HG03095 (cell line): ENCODE data around the gene TBCB.
"Not testable (repeated sequence)": the region's sequence is repeated elsewhere in the genome, so short reads cannot be mapped to it uniquely, and the experiment has no call there.

Source experiments
- ATAC-seq: cut with Tn5 transposase; IDR thresholded peaks from one replicate; pipeline ENCODE4 v1.9.1; 2021; ENCODE audit warnings: moderate library complexity; ENCODE audit not compliant: unreplicated experiment

The TBCB gene, protein sequence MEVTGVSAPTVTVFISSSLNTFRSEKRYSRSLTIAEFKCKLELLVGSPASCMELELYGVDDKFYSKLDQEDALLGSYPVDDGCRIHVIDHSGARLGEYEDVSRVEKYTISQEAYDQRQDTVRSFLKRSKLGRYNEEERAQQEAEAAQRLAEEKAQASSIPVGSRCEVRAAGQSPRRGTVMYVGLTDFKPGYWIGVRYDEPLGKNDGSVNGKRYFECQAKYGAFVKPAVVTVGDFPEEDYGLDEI

DNA sequence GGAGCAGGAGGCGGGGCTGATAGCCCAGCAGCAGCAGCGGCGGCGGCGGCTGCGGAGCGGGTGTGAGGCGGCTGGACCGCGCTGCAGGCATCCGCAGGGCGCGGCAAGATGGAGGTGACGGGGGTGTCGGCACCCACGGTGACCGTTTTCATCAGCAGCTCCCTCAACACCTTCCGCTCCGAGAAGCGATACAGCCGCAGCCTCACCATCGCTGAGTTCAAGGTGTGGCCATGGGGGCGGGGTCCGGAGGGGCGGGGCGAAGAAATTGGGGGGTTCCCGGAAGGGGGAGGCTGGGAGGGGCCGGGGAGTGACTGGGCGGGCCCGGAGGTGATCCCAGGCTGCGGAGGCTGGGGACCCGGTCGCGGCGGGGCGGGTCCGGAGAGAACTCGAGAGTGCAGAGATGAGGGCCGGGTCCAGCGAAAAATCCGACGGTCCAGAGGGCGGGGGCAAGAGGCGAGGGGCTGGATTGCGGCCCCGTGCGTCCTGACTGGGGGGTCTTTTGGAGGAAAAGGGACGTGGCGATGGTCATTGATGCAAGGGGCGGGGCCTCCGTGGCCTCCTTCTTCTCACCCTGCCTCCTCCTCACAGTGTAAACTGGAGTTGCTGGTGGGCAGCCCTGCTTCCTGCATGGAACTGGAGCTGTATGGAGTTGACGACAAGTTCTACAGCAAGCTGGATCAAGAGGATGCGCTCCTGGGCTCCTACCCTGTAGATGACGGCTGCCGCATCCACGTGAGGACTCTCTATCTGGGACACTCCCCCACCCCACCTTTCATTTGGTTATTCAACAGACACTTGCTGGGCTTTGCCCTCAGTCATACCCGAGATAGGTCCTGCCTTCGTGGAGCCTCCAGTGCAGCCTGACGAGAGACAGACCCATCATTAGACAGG, at the start of gene TBCB:
Gene TBCB, plus strand, starts transcription at position 16 of the 891 bp plus-strand sequence. Its CDS starts 93 bp downstream, at position 109.
- peak; percentile 25 for ATAC-seq

DNA sequence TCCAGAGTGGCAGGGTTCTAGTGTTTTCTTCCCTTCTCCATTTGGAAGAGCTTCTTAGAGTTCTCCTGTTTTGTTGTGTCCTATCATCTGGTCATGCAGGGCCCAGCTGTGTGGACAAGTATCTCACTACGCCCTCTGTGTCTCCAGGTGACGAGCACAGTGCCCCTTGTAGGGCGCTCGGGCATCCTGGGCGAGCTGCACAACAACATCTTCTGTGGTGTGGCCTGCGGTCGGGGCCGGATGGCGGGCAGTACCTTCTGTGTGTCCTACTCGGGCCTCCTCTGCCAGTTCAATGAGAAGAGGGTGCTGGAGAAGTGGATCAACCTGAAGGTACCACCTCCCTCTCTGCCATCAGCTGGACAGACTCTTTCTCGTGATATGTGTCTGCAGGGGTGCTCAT, 47.6 kb upstream of the TBCB start:
- ATAC-seq: no peak

DNA sequence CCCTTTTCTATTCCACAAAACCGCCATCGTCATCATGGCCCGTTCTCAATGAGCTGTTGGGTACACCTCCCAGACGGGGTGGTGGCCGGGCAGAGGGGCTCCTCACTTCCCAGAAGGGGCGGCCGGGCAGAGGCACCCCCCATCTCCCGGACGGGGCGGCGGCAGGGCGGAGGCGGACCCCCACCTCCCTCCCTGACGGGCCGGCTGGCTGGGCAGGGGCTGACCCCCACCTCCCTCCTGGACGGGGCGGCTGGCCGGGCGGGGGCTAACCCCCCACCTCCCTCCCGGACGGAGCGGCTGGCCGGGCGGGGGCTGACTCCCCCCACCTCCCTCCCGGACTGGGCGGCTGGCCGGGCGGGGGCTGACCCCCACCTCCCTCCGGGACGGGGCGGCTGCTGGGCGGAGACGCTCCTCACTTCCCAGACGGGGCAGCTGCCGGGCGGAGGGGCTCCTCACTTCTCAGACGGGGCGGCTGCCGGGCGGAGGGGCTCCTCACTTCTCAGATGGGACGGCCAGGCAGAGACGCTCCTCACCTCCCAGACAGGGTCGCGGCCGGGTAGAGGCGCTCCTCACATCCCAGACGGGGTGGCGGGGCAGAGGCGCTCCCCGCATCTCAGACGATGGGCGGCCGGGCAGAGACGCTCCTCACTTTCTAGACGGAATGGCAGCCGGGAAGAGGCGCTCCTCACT, 46.3 kb upstream of the TBCB start:
- ATAC-seq: not testable (repeated sequence)

DNA sequence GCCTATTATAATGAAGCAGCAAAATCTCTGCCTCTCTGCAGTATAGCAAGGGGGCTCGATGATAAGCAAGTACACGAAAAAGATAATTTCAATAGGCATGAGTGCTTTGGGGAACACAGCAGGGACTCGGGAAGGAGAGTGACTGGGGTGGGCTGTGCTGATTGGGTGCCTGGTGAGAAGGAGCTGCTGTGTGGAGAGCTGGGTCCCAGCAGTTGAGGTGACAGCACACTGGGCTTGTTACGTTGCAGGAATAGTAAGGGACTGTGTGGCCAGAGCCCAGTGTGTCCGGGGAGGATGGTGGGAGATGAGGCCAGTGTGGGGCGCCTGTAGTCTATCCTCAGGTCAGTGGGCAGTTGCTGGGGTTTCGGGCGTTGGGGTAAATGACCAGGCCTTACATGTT, 43.2 kb upstream of the TBCB start:
- ATAC-seq: no peak

GRCh38 chr19:36073121-36073876, 42.0 kb upstream of the TBCB start:
- no peak for ATAC-seq

GRCh38 chr19:36079389-36079945, 35.8 kb upstream of the TBCB start:
- no peak for ATAC-seq

GRCh38 chr19:36081385-36081784, 33.9 kb upstream of the TBCB start:
- ATAC-seq: no peak

GRCh38 chr19:36081894-36082293, 33.4 kb upstream of the TBCB start:
- no peak for ATAC-seq

DNA sequence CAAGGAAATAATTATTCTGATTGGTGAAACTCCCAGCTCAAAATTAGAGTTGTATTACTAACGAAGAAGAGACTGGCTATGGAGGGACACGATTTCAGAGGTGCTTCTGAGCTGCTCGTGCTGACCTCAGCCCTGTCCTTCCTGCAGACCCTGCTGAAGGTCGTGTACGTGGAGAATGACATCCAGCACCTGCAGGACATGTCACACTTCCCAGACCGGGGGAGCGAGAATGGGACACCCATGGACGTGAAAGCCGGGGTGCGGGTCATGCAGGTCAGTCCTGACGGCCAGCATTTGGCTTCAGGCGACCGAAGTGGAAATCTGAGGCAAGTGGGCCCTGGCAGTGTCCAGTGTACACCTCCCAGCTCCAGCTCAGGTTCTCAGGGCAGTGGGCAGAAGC, 32.4 kb upstream of the TBCB start:
- ATAC-seq: no peak

DNA sequence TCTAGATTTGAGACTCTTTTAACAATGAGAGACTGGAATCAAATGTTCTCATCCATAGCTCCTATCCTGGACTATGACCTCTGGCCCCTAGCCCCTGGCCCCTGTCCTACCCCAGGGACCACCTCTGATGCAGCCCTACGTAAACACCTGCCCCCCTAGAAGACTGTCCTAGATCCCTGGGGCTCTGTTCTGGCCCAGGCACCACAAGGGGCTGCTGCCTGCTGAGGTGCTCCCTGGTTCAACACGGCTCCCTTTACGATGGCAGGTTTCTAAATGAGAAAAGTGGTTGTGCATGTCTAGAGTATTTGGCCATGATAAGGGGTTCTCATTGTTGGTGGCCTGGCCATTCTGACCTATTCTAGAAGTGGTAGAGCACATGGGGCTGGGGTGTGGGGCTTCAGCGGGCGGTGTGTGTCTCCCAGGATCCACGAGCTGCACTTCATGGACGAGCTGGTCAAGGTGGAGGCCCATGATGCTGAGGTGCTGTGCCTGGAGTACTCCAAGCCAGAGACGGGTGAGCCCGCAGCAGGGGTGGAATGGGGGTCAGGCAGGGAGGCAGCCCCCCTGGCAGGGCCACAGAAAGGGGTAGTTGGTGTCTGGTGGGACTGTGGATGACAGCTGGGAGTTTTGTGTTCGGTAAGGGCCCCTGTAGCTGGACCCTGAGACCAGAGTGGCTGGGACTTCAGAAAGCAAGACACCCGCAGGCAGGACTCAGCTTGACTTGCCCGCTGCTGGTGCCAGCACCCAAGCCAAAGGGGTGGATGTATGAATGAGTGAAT, 30.8 kb upstream of the TBCB start:
- ATAC-seq: no peak

DNA sequence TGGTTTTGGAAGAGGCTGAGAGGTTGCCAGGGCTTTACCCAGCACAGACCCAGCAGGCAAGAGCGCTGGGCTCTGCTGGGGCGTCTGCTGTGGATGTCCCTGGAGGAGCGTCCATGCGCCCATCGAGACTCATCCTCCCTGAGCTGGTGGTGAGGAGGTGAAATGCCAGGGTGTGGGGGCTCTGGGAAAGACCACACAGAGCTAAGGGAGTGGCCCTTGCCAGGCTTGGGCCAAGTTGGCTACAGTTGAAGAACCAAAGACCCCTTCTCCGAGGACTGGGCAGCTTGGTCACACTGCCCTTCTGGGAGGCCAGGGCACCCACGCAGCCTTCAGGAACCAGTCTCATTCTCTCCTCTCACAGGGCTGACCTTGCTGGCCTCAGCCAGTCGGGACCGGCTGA, 28.9 kb upstream of the TBCB start:
- no peak for ATAC-seq

DNA sequence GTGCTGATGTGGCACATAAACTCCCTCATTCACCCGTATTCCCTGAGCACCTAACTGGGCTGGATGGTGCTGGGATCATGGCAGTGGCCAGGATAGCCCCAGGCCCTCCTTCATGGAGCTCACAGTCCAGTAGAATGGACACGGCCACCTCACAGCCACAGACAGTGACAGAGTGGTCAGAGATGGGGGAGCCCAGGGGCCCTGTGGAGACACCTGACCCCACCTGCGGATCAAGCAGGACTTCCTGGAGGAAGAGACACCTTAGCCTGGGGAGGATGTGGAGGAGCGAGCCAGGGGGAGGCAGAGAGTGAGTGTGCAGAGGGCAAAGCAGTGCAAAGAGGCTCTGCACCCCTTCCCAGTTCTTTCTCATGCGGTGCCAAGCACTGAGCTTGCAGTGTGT, 25.4 kb upstream of the TBCB start:
- no peak for ATAC-seq

DNA sequence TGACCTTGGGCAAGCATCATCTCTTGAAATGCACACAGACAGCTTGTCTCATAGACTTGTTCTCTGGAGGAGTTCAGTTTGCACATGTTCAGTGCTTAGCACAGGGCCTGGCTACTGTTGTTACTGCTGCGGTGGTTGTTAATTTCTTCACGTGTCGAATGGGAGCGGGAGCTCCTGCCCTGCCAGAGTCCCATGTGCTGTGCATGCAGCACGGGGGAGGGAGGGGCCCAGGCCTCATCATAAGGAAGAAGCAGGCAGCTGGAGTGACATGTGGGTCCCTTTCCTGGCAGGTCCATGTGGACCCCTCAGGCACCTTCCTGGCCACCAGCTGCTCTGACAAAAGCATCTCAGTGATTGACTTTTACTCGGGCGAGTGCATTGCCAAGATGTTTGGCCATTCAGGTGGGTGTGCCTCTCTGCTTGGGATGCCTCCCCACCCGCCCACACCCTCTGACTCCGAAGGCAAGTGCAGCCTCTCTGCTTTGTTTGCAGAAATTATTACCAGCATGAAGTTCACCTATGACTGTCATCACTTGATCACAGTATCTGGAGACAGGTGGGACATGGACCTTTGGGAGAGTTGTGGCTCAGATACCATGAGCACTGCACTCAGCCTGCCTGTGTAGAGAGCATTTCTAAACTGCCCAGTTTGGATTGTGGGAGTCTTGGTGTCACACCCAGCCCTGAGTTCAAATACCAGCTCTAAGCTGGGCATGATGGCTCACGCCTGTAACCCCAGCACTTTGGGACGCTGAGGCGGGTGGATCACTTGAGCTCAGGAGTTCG, 24.2 kb upstream of the TBCB start:
- no peak for ATAC-seq

GRCh38 chr19:36092566-36092965, 22.7 kb upstream of the TBCB start:
- no peak for ATAC-seq

- no peak for ATAC-seq
Observed at GRCh38 chr19:36093146-36093662, 22.1 kb upstream of the TBCB start.

GRCh38 chr19:36093687-36094086, 21.6 kb upstream of the TBCB start:
- no peak for ATAC-seq

DNA sequence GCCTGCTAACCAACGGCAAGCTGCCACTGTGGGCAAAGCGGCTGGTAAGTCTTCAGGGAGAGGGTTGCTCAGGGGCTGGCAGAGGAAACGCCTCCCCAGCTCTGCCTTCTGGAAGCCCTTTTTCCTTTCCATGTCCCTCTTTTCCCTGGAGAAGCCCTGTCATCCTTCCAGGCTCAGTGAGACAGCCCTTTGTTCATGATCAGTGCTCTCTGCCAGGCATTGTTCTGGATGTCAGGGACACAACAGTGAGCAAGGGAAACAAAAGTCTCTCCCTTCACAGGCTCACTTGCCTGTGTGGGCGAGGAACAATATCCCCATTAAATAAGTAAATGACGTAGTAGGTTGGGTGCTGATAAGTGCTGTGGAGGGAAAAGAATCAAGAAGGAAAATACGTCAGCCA, 18.2 kb upstream of the TBCB start:
- no peak for ATAC-seq

DNA sequence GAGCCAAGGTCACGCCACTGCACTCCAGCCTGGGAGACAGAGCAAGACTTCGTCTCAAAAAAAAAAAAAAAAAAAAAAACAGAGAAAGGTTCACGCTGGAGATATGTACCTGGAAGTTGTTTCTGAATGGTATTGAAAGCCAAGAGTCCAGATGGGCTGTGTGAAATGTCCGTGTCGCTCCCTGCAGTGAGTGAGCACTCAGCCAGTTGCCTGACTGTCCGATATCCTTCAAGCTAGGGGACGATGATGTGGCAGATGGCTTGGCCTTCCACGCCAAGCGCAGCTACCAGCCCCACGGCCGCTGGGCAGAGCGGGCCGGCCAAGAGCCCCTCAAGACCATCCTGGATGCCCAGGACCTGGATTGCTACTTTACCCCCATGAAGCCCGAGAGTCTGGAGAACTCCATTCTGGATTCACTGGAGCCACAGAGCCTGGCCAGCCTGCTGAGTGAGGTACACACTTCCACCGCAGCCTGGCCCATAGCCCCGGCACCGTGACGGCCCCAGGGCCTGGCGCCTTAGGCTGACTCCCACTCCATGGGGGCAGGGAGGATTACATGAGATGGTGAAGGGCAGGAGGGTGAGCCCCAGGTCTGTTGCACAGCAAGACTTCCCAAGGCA, 16.0 kb upstream of the TBCB start:
- no peak for ATAC-seq

DNA sequence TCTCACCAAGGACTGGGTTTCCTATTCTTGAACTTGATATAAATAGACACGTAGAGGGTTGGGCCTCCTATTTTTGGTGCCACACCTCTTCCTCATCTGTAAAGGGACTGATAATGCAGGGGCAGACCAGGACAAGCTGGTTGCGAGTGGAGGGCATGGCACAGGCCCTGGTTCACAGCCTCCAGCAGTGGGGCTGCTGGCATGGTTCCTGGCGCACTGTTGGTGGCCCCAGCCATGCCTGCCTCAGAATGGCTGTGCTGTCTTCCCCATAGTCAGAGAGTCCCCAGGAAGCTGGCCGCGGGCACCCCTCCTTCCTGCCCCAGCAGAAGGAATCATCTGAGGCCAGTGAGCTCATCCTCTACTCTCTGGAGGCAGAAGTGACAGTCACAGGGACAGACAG, 14.8 kb upstream of the TBCB start:
- ATAC-seq: no peak
